Measurements from ENCODE around the gene INTS4.
A peak's percentile ranks its signal among the peaks of the same experiment; 100 is the strongest.
"Not testable (repeated sequence)": the region's sequence is repeated elsewhere in the genome, so short reads cannot be mapped to it uniquely, and the experiment has no call there.

INTS4 gene

DNA sequence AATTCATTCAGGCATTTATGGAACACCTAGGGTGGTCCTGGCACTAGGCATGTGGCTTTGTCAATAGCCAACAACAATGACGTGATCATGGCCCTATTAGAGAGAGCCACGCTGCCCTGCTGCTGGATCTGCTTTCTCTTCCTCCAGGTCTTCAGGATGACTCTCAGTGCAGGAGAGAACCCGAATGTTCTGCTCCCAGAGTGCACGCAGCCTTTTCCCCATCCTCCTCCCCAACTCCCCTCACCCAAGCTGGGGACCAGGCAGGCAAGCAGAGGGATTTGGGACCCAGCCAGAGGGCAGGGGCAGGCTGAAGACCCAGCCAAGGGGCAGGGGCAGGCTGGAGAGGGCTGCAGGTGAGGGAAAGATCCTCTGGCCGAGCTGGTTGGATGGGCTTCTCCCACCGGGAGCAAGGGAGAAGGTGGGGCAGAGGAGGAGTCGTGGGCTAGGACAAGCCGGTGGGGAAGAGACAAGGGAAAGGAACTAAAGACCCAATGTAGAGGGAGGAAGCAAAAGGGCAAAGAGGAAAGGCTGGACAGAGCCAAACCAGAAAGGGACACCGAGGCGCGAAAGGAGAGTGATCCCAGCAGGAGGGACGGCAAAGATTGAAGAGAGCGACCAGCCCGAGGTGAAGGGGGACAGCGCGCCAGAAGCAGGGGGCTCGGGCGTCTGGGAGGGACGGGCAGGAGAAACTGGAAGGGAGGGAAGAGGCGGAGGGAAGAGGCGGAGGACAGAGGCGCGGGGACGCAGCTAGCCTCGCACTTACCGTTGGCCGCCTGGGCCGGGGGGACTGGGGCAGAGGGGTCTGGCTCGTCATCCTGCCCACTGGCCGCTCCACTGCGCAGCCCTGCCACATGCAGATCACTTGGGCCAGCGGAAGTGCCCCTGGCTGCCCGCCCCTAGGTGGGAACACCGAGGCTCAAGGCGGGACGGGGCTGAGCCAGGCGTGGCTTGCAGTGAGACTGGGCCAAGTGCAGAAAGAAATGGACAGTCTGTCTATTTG lies 28.2 kb upstream of the INTS4 start, which contains the start of gene KCTD14:
KCTD14 (minus strand) TSS at position 880 of the 1,000 bp plus-strand sequence; CDS start at position 853, 27 bp downstream.
- no peak for DNase-seq

GRCh38 chr11:78021611-78022010 lies 27.1 kb upstream of the INTS4 start:
- no peak for DNase-seq

DNA sequence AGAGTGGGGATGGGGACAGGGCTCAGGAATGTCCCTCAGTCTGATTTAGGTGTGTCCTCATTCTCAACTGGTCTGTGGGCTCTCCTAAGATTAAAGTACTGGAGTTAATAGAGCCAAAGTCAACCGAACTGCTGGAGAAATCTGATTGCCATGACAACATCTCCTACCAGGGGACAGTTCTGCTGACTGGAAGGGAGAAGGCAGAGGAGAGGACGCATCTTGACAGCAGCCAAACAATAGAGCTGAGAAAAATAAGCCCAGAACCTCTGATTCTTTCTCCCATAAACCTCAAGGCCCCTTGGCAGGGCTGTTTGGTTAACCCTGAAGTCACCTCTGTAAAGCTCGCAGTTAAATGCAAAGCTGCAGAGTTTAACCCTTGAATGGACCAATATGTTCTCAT lies 25.8 kb upstream of the INTS4 start:
- DNase-seq: no peak

DNA sequence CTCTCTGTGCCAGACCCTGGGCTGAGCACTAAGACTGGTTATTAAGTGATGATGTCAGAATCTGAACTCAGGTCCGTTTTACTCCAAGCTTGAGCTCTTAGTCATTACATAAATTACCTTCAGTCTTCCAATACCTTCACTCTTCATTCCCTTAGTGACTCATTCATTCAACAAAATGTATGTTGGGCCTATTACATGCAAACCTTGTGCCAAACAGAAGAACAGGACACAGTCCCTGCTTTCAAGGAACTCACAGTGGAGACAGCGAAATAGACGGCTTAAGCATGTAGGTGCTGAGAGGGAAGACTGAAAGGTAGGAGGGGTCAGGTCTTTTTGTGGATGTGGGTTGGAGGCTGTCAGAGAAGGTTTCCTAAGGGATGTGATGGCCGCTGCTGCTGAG lies 25.3 kb upstream of the INTS4 start:
- no peak for DNase-seq

DNA sequence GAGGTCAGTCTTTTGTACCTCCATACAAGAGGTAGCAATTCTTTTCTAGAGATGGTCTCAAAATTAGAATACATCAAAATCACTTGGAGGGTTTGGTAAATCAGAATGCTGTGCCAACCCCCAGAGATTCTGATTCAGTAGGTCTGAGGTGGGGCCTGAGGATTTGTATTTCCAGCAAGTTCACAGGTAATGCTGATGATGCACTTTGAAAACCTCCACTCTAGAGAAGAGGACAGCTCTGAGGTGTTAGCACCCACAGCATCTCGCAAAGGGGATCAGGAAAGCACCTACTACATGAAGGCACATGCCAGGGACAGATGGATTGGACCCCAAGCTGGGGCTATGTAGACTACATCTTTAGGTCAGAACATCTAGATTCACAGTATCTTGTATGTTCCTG lies 21.4 kb upstream of the INTS4 start:
- no peak for DNase-seq

GRCh38 chr11:78014937-78015520 lies 20.6 kb upstream of the INTS4 start:
- DNase-seq: not testable (repeated sequence)

DNA sequence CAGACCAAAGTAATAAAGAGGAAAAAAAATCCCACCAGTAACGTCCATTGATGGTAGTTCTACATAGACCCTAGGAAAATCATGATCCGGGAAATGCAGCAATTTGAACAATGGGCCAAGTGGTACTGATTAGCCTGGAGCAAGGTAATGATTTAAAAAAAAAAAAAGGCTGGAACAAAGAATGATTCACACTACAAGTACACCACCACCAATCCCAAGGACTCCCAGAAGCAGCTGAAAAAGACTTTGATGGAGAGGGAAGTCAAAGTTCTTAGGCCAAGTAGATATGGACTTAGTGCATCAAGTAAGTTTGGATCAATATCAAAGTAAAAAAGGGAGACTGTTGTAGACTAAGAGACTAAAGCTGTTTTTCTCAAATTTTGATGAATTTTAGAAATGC lies 16.8 kb upstream of the INTS4 start:
- no peak for DNase-seq

GRCh38 chr11:78010755-78011154 lies 16.3 kb upstream of the INTS4 start:
- no peak for DNase-seq

- DNase-seq: no peak
Observed at GRCh38 chr11:78010304-78010703, 15.8 kb upstream of the INTS4 start.

DNA sequence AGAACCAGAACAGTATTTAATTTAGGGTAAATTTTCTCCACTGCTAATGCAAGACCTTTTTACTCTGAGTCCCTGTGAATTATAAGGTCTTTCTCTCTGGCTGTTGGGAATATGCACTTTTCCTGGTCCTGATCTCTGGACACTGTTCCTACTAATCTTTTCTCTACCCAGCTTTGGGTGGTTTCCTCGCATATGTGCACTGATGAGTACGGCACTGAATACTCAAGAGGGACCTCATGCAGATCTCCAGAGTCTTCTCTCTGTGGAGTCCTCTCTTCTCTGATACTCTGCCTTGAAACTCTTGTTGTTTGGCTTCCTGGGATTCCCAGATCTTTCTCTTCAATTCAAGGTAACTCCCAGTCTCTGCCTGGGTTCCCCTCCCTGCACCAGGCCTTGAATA lies 14.6 kb upstream of the INTS4 start:
- no peak for DNase-seq

GRCh38 chr11:78000193-78000592 lies 5.7 kb upstream of the INTS4 start:
- peak; percentile 26 for DNase-seq

DNA sequence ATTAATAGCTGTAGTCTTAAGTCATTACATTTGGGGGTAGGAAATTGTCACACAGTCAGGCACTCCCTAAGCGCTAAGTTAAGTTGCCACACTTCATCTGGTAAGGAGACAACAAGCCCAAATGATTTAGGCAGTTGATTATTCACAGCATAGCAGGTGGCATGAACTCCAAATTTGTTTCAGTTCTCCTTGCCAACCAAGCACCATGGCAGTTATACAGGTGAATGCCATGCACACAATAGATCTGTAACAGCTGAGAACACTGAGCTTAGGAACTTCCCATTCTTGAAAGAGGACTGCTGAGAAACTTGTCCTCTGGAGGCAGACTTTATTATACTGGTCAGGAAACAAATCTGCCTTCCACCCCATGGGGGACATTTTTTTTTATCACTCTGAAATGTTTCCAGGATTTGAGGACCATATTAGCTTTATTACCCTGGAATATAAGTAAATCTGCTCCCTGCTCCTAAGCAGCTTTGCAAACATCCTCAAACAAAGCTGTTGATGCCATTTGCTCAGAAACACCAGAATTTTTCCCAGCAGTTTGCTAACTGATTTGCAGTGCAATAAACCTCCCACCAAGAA lies 5.1 kb upstream of the INTS4 start:
- no peak for DNase-seq

DNA sequence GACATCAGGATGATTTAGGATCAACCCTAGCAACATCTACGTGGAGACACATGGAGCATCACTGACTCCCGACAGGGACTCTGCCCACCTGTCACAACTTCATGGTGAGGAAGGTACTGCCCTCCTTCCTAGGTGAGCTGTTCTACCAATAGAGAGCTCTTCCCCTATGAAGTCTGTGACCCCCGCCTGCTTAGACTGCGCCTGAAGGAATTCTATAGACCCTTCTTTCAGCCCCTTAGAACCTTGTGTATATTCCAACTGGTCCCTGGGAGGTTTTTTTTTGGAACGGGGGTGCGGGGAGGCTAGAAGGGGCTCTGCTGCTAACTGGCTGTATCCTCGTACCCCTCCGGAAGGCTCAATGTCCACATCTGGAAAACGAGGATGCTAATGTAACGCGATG lies 566 bp downstream of the INTS4 start:
- no peak for DNase-seq

GRCh38 chr11:77990981-77991380 lies 3.5 kb downstream of the INTS4 start:
- DNase-seq: no peak

DNA sequence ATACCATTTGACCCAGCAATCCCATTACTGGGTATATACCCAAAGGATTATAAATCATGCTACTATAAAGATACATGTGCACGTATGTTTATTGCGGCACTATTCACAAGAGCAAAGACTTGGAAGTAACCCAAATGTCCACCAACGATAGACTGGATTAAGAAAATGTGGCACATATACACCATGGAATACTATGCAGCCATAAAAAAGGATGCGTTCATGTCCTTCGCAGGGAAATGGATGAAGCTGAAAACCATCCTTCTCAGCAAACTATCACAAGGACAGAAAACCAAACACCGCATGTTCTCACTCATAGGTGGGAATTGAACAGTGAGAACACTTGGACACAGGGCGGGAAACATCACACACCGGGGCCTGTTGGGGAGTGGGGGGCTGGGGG lies 8.0 kb downstream of the INTS4 start:
- DNase-seq: not testable (repeated sequence)

DNA sequence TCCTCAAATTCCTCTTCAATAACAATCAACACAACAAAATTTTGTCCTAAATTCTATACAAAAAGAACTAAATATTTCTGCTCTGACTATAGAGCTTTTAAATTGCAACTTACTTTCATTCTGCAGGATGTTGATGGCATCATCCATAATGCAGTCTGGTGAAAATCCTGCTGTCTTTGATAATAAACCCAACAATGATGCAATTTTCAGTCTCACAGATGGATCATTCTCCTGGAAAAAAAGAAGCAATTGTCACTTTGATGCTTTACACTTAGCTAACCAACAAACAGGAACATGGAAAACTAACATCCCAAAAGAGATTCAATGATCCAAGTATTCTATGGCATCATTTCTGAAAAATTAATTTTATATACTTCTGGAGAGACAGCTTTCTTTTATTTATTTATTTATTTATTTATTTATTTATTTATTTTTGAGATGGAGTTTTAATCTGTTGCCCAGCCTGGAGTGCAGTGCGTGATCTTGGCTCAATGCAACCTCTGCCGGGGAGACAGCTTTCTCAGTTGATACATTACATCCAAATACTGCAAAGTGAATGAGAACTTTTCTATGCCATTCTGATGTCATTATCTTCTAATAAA lies 13.0 kb downstream of the INTS4 start:
- DNase-seq: no peak

DNA sequence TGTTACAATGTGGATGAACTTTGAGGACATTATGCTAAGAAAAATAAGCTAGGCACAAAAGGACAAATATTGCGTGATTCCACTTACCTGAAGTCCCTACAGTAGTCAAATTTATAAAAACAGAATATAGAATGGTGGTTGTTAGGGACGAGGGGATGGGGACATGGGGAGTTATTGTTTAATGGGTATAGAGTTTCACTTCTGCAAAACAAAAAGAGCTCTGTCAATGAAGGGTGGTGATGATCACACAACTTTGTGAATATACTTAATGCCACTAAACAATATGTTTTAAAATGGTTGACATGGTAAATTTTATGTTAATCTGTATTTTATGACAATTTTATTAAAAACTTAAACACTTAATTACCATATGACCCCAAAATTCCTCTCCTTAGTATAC lies 26.1 kb downstream of the INTS4 start:
- DNase-seq: no peak

DNA sequence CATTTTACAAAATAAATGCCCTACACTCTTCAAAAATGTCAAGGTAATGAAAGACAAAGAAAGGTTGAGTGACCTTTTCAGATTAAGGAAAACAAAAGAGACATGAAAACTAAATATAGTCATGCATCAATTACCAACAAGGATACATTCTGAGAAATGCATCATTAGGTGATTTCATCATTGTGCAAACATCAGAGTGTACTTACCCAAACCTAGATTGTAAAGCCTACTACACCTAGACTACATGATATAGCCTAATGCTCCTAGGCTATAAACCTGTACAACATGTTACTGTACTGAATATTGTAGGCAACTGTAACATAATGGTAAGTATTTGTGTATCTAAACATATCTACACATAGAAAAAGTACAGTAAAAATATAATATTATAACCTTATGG lies 26.7 kb downstream of the INTS4 start:
- no peak for DNase-seq

DNA sequence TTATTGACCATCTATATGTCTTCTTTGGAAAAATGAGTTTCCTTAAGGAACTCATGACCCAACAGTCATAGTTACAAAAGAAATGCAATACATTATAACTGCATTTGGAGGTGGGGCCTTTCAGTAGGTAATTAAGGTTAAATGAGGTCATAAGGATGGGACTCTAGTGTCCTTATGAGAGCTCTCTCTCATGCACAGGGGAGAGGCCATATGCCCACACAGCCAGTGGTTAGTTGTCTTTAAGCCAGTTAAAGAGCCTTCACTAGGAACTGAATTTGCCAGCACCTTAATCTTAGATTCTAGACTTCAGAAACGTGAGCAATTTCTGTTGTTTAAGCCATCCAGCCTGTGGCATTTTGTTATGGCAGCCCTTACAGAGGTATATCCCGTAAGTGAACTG lies 27.3 kb downstream of the INTS4 start:
- no peak for DNase-seq

GRCh38 chr11:77966338-77966737 lies 28.1 kb downstream of the INTS4 start:
- DNase-seq: no peak

DNA sequence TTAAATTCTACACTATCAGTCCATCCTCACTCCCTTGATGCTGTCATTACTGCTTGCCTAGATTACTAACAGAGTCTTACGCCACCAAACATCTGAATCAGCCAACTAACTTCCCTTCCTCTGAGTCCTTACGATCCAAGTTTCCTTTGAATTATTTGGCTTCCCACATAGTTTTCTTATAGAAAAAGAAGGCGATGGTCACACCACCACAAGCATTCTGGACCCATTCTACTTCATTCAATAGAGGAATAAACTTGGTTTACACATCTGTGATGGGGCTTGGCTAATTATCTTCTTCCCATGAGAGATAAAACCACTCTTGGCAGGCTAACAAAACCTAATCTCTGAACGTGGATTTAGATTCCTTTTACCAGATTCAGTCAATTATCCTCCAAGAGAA lies 35.0 kb downstream of the INTS4 start:
- no peak for DNase-seq

- not testable (repeated sequence) for DNase-seq
Observed at GRCh38 chr11:77958583-77959177, 35.8 kb downstream of the INTS4 start.

DNA sequence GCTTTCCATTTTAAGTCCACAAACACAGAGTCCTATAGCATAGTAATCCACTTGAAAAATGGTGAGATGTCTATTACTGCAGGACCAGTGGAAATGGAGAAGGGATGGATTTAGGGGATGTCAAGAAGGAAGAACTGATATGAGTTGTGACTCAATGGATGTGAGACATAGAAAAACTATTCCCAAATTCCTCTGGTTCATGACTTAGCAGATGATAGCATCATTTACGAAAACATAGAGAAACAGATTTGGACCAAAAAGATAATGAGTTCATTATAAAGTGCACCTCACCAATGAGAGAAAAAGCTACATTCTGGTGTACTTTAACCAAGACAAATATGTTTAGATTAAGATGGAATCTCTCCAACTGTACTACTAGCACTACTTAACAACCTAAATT lies 51.2 kb downstream of the INTS4 start:
- not testable (repeated sequence) for DNase-seq
